ENCODE measurements around the gene CMKLR1.

CMKLR1 gene

DNA sequence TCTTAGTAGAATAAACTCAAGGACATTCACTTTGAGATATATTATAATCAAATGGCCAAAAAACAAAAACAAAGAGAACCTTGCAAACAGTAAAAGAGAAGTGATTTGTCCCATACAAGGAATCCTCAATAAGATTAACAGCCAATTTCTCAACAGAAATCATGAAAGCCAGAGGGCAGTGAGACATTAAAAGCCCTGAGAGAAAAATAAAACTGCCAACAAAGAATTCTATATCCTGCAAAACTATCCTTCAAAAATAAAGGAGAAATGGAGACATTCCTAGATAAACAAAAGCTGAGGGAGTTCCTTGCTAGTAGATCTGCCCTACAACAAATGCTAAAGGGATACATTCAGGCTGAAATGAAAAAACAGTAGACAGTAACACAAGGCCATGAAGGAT, 78.1 kb downstream of the CMKLR1 start:
- TF ChIP-seq, protein P1, sequence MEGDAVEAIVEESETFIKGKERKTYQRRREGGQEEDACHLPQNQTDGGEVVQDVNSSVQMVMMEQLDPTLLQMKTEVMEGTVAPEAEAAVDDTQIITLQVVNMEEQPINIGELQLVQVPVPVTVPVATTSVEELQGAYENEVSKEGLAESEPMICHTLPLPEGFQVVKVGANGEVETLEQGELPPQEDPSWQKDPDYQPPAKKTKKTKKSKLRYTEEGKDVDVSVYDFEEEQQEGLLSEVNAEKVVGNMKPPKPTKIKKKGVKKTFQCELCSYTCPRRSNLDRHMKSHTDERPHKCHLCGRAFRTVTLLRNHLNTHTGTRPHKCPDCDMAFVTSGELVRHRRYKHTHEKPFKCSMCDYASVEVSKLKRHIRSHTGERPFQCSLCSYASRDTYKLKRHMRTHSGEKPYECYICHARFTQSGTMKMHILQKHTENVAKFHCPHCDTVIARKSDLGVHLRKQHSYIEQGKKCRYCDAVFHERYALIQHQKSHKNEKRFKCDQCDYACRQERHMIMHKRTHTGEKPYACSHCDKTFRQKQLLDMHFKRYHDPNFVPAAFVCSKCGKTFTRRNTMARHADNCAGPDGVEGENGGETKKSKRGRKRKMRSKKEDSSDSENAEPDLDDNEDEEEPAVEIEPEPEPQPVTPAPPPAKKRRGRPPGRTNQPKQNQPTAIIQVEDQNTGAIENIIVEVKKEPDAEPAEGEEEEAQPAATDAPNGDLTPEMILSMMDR (IDR thresholded peaks at IDR 0.05; ENCODE audit: low read depth, low read length, missing control alignments) = no peak
- no peak overlapping the region for H3K4me3 ChIP-seq (replicated peaks; ENCODE audit: low read depth, low read length)
- DNase-seq (ENCODE audit: extremely low read depth, low read depth) = no peak

DNA sequence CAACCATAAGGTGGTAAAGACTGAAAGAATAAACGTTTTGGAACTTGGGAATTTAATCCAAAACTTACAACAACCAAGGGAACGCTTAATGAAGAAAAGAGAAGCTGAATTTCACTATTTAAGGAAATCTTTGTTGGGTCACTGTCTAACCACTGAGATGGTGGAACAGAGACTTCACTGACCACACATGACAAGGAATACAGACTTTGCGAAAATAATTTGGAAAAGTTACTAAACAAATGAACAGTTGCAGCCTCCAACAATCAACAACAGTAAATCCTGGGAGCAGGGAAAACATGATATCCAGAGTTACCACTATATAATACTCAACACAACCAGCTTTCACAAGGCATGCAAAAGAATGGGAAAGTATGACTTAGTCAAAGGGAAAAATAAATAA, 79.1 kb downstream of the CMKLR1 start:
- DNase-seq (ENCODE audit: extremely low read depth, low read depth) = no peak
- TF ChIP-seq, protein P1 (IDR thresholded peaks at IDR 0.05; ENCODE audit: low read depth, low read length, missing control alignments) = no peak

DNA sequence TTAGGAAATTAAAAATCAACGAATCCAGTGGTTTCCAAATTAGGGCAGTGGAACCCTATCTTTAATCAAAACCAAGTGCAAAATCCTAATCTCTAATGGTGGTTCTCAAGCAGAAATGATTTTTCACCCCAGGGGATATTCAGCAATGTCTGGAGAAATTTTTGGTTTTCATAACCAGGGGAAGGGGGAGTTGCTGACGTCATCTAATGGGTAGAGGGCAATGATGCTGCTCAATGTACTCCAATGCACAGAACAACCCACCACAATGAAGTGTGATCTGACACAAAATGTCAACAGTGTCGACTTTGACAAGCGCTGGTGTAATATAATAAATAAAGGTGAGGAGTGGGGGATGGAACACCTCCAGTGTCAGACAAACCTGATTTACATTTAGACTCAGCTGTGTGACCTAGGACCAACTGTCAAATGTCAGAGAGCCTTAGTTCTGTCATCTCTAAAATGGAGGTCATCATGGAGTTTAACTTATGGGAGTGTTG, 81.5 kb downstream of the CMKLR1 start:
- TF ChIP-seq, protein P1 (IDR thresholded peaks at IDR 0.05; ENCODE audit: low read depth, low read length, missing control alignments) = no peak
- no peak for DNase-seq (ENCODE audit: extremely low read depth, low read depth)

More for the DNA sequence above, 79.1 kb downstream of the CMKLR1 start:
- no peak overlapping the region for H3K4me3 ChIP-seq (replicated peaks; ENCODE audit: low read depth, low read length)

DNA sequence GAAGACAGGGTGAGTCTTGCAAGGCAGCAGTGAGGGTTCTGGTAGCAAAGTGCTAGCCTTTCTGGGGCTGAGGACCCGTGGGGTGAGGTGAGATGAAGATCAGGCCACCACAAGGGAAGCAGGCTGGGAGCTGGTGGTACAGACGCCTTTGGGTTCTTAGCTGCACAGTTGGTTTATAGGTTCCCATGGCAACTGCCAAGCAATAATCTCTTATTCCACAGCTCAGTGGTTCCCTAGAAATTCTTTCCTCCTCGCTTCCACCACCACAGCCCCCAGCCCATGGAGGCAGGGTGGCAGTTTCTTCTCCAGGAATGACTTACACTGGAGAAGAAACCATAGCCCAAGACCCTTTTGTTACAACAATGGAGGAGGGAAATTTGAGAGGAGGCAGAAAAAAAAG, 82.1 kb downstream of the CMKLR1 start:
- no peak overlapping the region for H3K4me3 ChIP-seq (replicated peaks; ENCODE audit: low read depth, low read length)
- no peak for DNase-seq (ENCODE audit: extremely low read depth, low read depth)
- TF ChIP-seq, protein P1 (IDR thresholded peaks at IDR 0.05; ENCODE audit: low read depth, low read length, missing control alignments) = no peak

More for the DNA sequence above, 81.5 kb downstream of the CMKLR1 start:
- H3K4me3 ChIP-seq (replicated peaks; ENCODE audit: low read depth, low read length) = no peak overlapping the region

DNA sequence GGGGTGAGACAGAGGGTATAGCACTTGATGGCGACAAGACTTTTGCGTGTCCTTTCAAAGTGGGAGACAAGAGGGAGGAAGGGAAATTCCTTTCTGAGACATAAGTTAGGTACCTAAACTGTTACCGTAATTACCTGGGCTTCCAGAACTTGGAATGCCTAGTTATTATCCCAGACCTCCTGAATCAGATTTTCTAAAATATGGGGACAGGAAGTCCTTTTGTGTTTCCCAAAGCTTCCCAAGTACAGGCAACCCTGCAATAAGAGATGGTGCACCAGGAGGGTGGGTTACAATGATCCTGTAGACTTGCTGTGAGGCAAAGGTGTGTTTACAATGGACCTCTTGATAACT, 83.9 kb downstream of the CMKLR1 start:
- H3K4me3 ChIP-seq (replicated peaks; ENCODE audit: low read depth, low read length) = no peak overlapping the region
- TF ChIP-seq, protein P1 (IDR thresholded peaks at IDR 0.05; ENCODE audit: low read depth, low read length, missing control alignments) = no peak
- DNase-seq (ENCODE audit: extremely low read depth, low read depth) = no peak

DNA sequence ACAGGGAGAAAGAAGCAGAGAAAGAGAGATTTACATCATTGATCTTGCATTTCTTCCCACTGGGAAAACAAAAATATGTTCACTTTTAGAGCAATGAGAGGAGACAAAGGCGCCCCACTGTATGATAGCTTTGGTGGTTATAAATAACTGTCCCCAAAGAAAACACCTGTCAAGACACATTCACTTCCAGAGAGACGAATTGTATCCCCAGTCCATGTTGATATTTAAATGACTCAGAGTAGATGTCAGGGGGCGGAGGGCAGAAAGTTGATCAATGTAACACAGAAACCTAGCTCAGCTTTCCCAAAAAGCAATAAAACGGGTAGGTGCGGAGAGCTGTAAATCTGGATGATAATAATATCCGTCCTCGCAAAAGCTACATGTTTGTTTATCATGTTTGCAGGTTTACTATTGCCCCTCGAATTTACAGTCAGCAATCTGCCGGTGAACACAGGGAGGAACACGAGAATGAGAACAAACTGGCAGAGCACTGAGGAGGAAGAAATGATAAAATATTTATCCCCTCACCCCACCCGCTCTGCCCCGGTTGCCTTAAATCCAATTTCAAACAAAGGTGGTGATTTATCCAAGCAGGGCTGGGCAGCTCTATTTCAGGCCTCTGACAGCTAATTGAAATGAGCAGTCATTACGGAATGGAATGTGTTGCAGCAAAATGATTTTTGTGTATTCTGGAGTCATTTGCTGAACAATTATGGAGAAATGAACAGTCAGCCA, 84.4 kb downstream of the CMKLR1 start:
- no peak overlapping the region for H3K4me3 ChIP-seq (replicated peaks; ENCODE audit: low read depth, low read length)
- no peak for DNase-seq (ENCODE audit: extremely low read depth, low read depth)
- TF ChIP-seq, protein P1 (IDR thresholded peaks at IDR 0.05; ENCODE audit: low read depth, low read length, missing control alignments) = no peak
